Motor neuron (in vitro differentiated cells): ENCODE results near the gene CELF1. TPM values are rescaled to one million over a fixed set of nuclear protein-coding genes. Genes with fewer than 3 reads are reported as not detected.

ENCODE experiments used
- ATAC-seq, 8 experiments: fragments of 200-7000 bp; cut with Tn5 transposase; replicated peaks in 6 of 8; 2 replicates each; pipeline ENCODE4 v1.8.0; 2021; ENCODE audit warnings: mild to moderate bottlenecking in 8 of 8, moderate library complexity in 8 of 8
- H3K27ac ChIP-seq, 2 donors: fragments of 250-450 bp; sonication (Bioruptor Pico); 2 replicates each; pipeline ENCODE4 v1.9.0; 2021; ENCODE audit warnings: antibody characterized with exemption in 2 of 2, mild to moderate bottlenecking in 2 of 2, moderate library complexity in 1 of 2
- H3K4me1 ChIP-seq, 2 donors: fragments of 250-450 bp; sonication (Bioruptor Pico); replicated peaks in 1 of 2; 2 replicates each; pipeline ENCODE4 v1.6.1; 2021; ENCODE audit warnings: antibody characterized with exemption in 2 of 2, mild to moderate bottlenecking in 2 of 2, moderate library complexity in 1 of 2
- H3K4me3 ChIP-seq, 5 donors: fragments of 250-450 bp; sonication (Bioruptor Pico); 2 replicates each; pipeline ENCODE4 v1.9.0; 2021; ENCODE audit warnings: antibody characterized with exemption in 5 of 5, mild to moderate bottlenecking in 5 of 5, moderate library complexity in 4 of 5
- WGBS, 10 experiments: fragments of 450-650 bp; shearing (Covaris generic); methylation state at CpG; one replicate each; pipeline ENCODE4 v1.0.0; 2022; 5-methylcytosine and 5-hydroxymethylcytosine counted together
- in situ Hi-C, 9 experiments: fragments of 400-800 bp; cut with MboI; loops; one replicate each; pipeline ENCODE4 v1.15.0; 2021; ENCODE audit warnings: low sequenced_read_pairs in 9 of 9, low pct_unique_long_range_greater_than_20kb in 2 of 9; ENCODE audit not compliant: unreplicated experiment in 9 of 9
- total RNA-seq, 8 experiments: library from RNA; unstranded; fragments of 300-600 nt; gene quantifications; 2 replicates each; pipeline versions ENCODE4 v1.2.3 to v1.2.4, GENCODE V29; 2022

CELF1 gene
- total RNA-seq: 100 to 1,000 TPM in 4 of 8 experiments, 10 to 100 TPM in 4; 47.2 to 125 (median 106) TPM

DNA sequence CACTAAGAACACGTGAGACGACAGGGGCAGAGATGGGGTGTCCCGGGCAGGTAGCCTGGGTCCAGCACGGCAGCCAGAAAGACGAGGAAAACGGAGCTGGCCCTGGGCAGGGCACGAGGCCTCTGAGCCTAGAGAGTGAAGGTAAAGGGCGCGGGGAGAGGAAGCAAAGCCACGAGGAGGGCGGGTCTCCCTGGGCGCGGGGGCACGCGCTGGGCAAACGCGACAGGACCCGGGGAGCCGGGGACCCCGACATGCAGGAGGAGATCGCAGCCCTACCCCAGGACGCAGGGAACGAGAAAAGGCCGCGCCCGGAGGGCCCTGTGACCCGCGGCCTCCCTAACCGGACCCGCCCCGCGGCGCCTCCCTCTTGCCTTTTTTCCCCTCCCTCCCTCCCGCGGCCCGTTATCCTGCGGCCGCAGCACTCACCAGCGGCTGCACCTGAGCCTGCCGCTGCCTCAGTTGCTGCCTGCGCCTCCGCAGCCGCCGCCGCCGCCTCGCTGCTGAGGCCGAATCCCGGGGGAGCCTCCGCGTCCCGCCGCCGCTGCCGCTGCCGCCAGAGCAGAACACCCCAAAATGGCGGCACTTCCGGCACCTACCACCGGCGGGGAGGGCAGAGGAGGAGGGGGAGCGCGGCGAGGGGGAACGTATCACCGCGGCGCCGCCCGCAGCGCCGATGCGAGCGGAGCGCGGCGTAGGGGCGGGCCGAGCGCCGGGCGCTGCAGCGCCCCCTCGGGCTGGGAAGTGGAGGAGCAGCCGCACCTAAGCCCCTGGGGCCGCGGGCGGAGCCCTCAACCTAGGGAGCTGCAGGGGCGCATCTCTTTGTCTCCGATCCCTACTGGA lies at the start of gene CELF1:
TSS of gene CELF1 (minus strand) at position 567 of the 840 bp plus-strand sequence. CDS start 53,609 bp downstream, outside the sequence.
- ATAC-seq: peak; percentile 89 to 97 (median 95)
- H3K27ac ChIP-seq: peak within 1 kb of the TSS; percentile 83 to 94
- peaks cover 14 to 19% of the 10 kb centered on the region in 2 donors for H3K4me1 ChIP-seq
- in situ Hi-C loops: loop anchor here in 1 of 9 experiments (25.0 kb wide), 1 partner anchor 140 kb away; the partner anchor contains the start of gene SLC39A13
- peak within 1 kb of the TSS; percentile 59 to 90 (median 75) for H3K4me3 ChIP-seq
- WGBS, 10 experiments: 3% methylated on average over 4 of the region's 89 CpGs; no CpG with 5 or more reads in 9 of the 10 experiments

DNA sequence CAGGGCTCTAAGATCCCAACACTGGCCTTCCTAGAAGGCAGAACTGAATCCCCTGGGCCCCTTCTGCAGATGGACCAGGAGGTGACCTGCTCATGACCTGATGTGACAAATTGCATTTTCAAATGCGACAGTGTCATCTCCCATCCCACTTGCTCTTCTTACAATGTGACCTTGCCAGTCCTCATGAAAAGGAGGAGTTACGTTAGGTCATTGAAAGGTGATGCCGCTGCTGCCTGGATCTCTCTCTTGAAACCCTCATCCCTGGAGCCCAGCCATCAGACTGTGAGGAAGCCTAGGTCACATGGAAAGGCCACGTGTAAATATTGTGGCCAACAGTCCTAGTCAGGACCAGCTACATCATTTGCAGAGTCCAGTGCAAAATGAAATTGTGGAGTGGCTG lies 47.0 kb upstream of the CELF1 start:
- in situ Hi-C loops: no loop called here
- 17 to 80% (median 70%) methylated on average over 1 to 4 of the region's 4 CpGs; no CpG with 5 or more reads in 3 of the 10 experiments for WGBS, 10 experiments
- peak overlapping the region; percentile 35 to 79 for H3K27ac ChIP-seq

DNA sequence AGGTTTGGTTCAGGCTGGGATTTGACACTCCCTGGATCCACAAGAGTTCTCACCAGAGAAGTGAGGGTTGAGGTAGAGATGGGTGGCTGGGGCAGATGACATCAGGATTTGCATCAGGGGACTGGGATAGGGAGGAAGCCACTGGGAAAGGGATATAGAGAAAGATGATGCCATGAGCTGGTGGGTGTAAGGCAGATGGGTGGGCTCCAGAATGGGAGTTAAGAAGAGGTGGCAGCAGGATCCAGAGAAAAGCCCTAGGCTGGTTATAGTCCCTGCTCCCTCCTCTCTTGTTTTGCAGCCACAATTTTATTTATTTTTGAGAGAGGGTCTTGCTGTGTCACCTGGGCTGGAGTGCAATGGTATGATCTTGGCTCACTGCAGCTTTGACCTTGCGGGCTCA lies 43.0 kb upstream of the CELF1 start:
- in situ Hi-C loops: no loop called here
- 83 to 100% (median 100%) methylated on average over 1 of the region's 1 CpG; no CpG with 5 or more reads in 6 of the 10 experiments for WGBS, 10 experiments
- no peak for ATAC-seq
- Histone ChIP-seq H3K27ac (no peak overlapping the region), H3K4me1 (peaks cover 25 to 32% of the 10 kb centered on the region in 2 donors), H3K4me3 (no peak overlapping the region)

More for the DNA sequence above, 47.0 kb upstream of the CELF1 start:
- H3K4me3 ChIP-seq: no peak overlapping the region
- ATAC-seq: peak in 4 of 8 experiments; percentile 50 to 87 (median 68)
- peaks cover 19% of the 10 kb centered on the region in 2 donors for H3K4me1 ChIP-seq

GRCh38 chr11:47595029-47595428 lies 42.1 kb upstream of the CELF1 start:
- 50 to 100% (median 77%) methylated on average over 1 to 5 of the region's 7 CpGs; no CpG with 5 or more reads in 6 of the 10 experiments for WGBS, 10 experiments
- Histone ChIP-seq H3K4me3 (no peak overlapping the region), H3K27ac (no peak overlapping the region), H3K4me1 (peaks cover 17 to 28% of the 10 kb centered on the region in 2 donors)
- no peak for ATAC-seq
- in situ Hi-C loops: no loop called here

GRCh38 chr11:47593934-47594855 lies 41.3 kb upstream of the CELF1 start, which contains the start of gene C1QTNF4:
TSS of gene C1QTNF4 (minus strand) at chr11:47594411. CDS start at chr11:47590810, 3,601 bp downstream.
- Histone ChIP-seq H3K27ac (peak within 1 kb of the TSS; percentile 13 to 25), H3K4me1 (peaks cover 10 to 20% of the 10 kb centered on the region in 2 donors), H3K4me3 (peak within 1 kb of the TSS; percentile 46 to 89 (median 50))
- in situ Hi-C loops: no loop called here
- peak in 6 of 8 experiments; percentile 52 to 95 (median 91) for ATAC-seq
- 0 to 62% (median 16%) methylated on average over 1 to 4 of the region's 48 CpGs; no CpG with 5 or more reads in 7 of the 10 experiments for WGBS, 10 experiments

DNA sequence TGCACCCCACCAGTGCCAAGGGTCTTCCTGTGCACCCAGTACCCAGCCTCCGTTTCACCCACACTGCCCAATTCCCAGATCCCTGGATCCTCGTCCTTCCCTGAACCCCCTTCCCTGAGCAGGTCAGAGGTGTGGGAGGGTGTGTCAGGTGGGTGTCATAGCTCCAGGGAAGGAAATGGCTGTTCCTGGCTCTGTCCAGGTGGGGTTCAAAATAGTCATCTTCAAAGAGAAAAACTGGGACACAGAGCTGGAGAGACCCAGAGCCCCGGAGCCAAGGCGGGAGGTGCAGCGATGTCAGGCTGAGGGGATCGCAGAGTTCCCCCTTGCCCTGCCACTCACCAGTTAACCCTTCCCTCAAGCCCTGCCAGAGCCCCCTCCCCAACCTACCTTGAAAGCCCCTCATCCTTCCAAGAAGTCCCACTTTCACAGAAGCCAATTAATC lies 40.6 kb upstream of the CELF1 start:
- 18 to 20% (median 20%) methylated on average over 1 to 4 of the region's 6 CpGs; no CpG with 5 or more reads in 7 of the 10 experiments for WGBS, 10 experiments
- Histone ChIP-seq H3K27ac (no peak overlapping the region), H3K4me1 (peaks cover 6 to 16% of the 10 kb centered on the region in 2 donors), H3K4me3 (peak overlapping the region; percentile 46 to 89 (median 50))
- ATAC-seq: peak in 5 of 8 experiments; percentile 4 to 14 (median 8)
- in situ Hi-C loops: no loop called here

DNA sequence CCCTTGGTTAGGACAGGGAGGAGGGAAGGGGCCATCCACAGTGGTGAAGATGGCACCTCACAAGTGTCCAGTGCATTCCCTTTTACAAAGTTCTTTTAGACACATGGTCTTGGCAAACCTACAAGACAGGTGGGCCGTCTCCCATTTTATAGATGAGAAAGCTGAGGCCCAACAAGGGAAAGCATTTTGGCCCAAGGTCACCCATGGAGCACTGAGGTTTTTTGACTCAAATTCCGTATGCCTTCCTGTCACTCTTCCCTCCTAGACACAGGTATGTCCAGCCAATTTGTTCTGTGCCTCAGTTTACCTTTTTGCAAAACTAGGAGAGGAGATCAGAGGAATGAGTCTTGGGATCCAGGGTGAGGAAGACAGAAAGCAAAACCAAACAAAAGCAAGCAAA lies 40.0 kb upstream of the CELF1 start:
- WGBS, 10 experiments: 0 to 93% (median 40%) methylated on average over 1 to 2 of the region's 2 CpGs; no CpG with 5 or more reads in 5 of the 10 experiments
- H3K4me3 ChIP-seq: peak overlapping the region in 2 of 5 donors; percentile 50 to 89
- no peak for ATAC-seq
- in situ Hi-C loops: no loop called here
- no peak overlapping the region for H3K27ac ChIP-seq
- peaks cover 6 to 16% of the 10 kb centered on the region in 2 donors for H3K4me1 ChIP-seq

DNA sequence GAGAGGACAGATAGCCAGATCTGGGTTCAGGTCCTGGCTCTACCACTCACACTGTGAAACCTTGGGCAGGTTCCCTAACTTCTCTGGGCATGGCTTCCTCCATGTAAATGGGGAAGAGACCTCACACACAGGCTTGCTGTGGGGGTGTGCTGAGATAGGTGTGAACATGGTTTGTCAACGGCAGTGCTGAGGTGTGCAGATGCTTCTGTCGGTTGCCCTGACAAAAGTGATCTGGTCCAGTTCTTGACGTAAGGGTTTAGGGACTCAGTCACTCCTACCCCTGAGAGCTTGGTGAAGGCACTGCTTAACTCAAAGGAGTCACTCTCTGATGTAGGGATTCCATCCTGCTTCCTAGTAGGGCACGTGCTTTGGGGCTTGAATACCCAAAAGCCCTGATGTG lies 39.3 kb upstream of the CELF1 start:
- in situ Hi-C loops: no loop called here

DNA sequence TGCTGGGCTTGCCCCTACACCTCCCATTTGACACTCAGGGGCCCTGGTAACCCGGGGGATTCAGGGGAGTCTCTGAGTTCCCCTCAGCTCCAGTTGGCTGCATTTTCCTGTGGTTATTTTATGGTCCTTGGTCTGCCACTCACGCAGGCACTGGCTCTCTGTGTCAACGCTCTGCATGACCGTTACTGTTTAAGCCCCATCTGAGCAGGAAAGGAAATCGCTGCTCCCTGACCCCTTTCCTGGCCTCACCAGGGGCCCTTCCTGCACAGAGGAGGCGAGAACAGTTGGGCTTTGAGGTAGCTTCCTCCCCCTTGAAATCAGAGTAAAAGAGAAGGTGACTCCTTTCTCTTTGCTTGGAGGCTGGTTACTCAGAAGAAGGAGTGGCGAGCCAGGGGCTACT lies 38.8 kb upstream of the CELF1 start:
- WGBS, 10 experiments: 20 to 86% (median 60%) methylated on average over 1 to 4 of the region's 7 CpGs; no CpG with 5 or more reads in 3 of the 10 experiments
- no peak overlapping the region for H3K4me3 ChIP-seq
- ATAC-seq: no peak
- peaks cover 6 to 16% of the 10 kb centered on the region in 2 donors for H3K4me1 ChIP-seq
- no peak overlapping the region for H3K27ac ChIP-seq
- in situ Hi-C loops: no loop called here

More for the DNA sequence above, 39.3 kb upstream of the CELF1 start:
- no peak for ATAC-seq
- Histone ChIP-seq H3K27ac (no peak overlapping the region), H3K4me1 (peaks cover 6 to 16% of the 10 kb centered on the region in 2 donors), H3K4me3 (no peak overlapping the region)
- WGBS, 10 experiments: 0 to 80% (median 60%) methylated on average over 1 to 2 of the region's 4 CpGs; no CpG with 5 or more reads in 7 of the 10 experiments

GRCh38 chr11:47589977-47590861 lies 37.3 kb upstream of the CELF1 start:
- H3K4me1 ChIP-seq: peaks cover 6 to 16% of the 10 kb centered on the region in 2 donors
- WGBS, 10 experiments: 26 to 100% (median 91%) methylated on average over 1 to 43 of the region's 122 CpGs; no CpG with 5 or more reads in 2 of the 10 experiments
- no peak overlapping the region for H3K27ac ChIP-seq
- in situ Hi-C loops: no loop called here
- no peak overlapping the region for H3K4me3 ChIP-seq
- ATAC-seq: no peak

GRCh38 chr11:47589584-47589976 lies 36.6 kb upstream of the CELF1 start:
- ATAC-seq: no peak
- no peak overlapping the region for H3K27ac ChIP-seq
- WGBS, 10 experiments: 97 to 100% (median 98%) methylated on average over 4 to 17 of the region's 51 CpGs; no CpG with 5 or more reads in 7 of the 10 experiments
- no peak overlapping the region for H3K4me3 ChIP-seq
- H3K4me1 ChIP-seq: peaks cover 2 to 9% of the 10 kb centered on the region in 2 donors
- in situ Hi-C loops: no loop called here
